HG02763 (cell line): ENCODE data around the gene CSTB.
A peak's percentile ranks its signal among the peaks of the same experiment; 100 is the strongest.

ENCODE experiments used
- ATAC-seq: cut with Tn5 transposase; IDR thresholded peaks from one replicate; pipeline ENCODE4 v1.9.1; 2021; ENCODE audit warnings: mild to moderate bottlenecking, moderate library complexity; ENCODE audit not compliant: unreplicated experiment

CSTB gene

GRCh38 chr21:43793243-43793642, 17.1 kb upstream of the CSTB start:
- no peak for ATAC-seq

- ATAC-seq: no peak
Observed at GRCh38 chr21:43792406-43792805, 16.3 kb upstream of the CSTB start.

- ATAC-seq: no peak
Observed at GRCh38 chr21:43790010-43790524, 14.0 kb upstream of the CSTB start.

GRCh38 chr21:43789276-43790009, 13.3 kb upstream of the CSTB start, which contains the start of gene RRP1:
TSS of gene RRP1 (plus strand) at chr21:43789577. CDS start at chr21:43789630, 53 bp downstream.
- ATAC-seq: peak; percentile 91

- ATAC-seq: no peak
Observed at GRCh38 chr21:43786807-43787440, 10.8 kb upstream of the CSTB start.

GRCh38 chr21:43786300-43786806, 10.2 kb upstream of the CSTB start:
- ATAC-seq: no peak

- ATAC-seq: no peak
Observed at GRCh38 chr21:43785134-43785533, 9.0 kb upstream of the CSTB start.

GRCh38 chr21:43783098-43783700, 7.1 kb upstream of the CSTB start:
- ATAC-seq: no peak

- no peak for ATAC-seq
Observed at GRCh38 chr21:43782431-43783097, 6.5 kb upstream of the CSTB start.

- no peak for ATAC-seq
Observed at GRCh38 chr21:43781846-43782245, 5.7 kb upstream of the CSTB start.

- ATAC-seq: no peak
Observed at GRCh38 chr21:43779660-43780059, 3.6 kb upstream of the CSTB start.

- ATAC-seq: no peak
Observed at GRCh38 chr21:43778469-43779335, 2.6 kb upstream of the CSTB start.

GRCh38 chr21:43777953-43778352, 1.8 kb upstream of the CSTB start:
- ATAC-seq: no peak

- ATAC-seq: no peak
Observed at GRCh38 chr21:43775190-43775589, 918 bp downstream of the CSTB start.

- no peak for ATAC-seq
Observed at GRCh38 chr21:43774163-43774562, 1.9 kb downstream of the CSTB start.

GRCh38 chr21:43772425-43772821, 3.7 kb downstream of the CSTB start:
- no peak for ATAC-seq

GRCh38 chr21:43771698-43772424, 4.2 kb downstream of the CSTB start:
- no peak for ATAC-seq

- no peak for ATAC-seq
Observed at GRCh38 chr21:43771199-43771675, 4.9 kb downstream of the CSTB start.

GRCh38 chr21:43770066-43770655, 5.9 kb downstream of the CSTB start:
- ATAC-seq: no peak
